GM18873 (cell line): ENCODE results near the gene TFCP2L1.

ENCODE experiments used
- ATAC-seq: cut with Tn5 transposase; IDR thresholded peaks from one replicate; pipeline ENCODE4 v1.9.1; 2021; ENCODE audit warnings: mild to moderate bottlenecking, moderate library complexity, moderate number of reproducible peaks; ENCODE audit not compliant: unreplicated experiment, low FRiP score

The TFCP2L1 gene

DNA sequence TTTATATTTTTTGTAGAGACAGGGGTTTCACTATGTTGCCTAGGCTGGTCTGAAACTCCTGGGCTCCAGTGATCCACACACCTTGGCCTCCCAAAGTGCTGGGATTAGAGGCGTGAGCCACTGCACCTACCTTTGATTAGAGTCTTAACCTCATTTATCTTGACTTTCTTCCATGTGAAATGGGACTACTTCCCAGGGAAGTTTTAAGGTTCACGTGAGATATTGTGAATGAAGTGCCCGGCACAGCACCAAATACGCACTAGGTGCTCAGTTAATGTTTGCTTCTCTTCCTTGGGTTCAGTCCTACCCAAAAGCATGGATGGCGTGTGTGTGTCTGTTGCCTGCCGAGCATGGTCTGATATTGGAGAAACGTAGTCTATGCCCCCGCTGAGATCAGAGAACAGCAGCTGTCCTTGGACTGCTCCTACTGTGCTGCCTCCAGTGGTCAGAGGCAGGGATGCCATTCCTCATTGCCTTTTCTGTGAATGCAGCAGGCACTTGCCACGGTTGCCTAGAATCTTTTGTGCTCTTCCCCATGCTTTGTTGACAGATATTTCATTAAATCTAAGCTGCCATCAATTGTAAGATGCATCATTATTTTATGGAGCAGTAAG is 12.3 kb upstream of the TFCP2L1 start:
- no peak for ATAC-seq

DNA sequence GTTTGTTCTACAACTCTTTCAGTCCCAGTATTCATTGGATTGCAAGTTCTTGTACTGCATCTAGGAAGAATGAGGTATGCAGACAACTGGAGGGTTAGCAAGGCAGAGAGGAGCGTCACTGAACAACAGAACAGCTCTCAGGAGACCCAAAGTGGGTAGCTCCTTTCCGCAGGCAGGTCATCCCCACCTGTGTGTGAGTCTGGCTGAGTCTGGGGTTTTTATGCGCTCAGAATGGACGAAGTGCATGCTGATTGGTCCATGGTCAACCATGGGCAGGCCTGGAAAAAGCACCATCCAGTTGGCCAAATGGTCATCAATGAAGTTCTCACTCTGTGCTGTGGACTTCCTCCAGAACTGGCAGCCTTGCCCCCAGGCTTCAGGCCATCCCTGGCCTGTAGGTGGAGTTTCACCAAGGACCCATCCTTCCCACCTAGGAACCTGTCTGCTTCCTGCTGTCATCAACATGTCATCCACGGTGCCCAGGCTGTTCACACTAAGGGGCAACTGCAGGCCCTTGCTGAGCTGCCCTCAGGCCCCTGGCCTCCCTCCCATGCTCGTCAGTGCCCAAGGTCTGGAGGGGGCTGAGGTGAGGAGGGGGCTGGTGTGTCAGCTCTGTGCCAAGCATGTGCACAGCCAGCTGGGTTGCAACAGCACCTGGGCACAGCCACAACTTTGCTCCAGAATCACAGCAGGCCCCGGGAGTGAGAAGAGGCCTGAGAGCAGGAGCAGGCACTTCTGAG is 11.1 kb upstream of the TFCP2L1 start:
- ATAC-seq = no peak

DNA sequence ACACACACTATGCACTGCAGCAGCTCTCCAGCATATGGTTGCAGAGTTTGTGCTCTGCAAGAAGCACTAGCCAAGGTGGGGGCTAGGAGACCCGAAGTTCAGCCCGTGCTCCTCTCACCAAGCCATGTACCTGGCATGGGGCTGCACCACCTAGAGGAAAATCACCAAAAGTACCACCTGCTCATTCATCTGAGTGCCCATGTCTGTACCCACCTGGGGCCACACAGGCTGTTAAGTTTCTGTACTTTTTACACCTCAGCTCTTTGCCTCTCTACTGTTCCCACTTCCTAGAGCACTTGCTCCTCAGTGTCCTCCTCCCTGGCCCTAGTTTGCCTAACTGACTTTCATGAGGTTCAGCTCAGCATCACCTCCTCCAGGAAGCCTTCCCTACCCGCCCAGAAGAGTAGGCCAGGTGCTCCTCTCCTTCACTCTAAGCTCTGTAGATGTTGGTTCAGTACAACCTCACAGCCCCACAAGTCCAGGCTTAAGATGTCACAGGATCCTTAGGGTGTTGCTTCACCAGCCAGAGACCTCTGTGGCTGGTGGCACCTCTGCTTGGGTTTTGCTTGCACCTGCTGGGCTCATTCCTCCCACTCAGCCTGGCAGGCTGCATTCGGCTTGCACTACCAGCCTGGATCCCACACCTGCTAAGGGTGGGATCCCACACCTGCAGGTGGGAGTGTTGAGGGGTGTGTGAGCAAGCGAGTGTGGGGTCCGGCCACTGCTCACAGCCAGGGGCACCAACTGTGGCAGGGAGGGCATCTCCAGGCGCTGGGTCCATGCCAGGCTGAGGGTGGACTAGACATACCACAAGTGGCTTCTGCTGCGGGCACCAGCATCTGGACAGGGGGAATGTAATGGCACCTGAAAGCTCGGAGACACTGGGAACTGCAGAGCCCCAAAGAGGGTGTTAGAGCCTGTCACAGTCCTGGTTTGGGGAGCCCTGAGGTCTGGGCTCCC is 10.2 kb upstream of the TFCP2L1 start:
- ATAC-seq = no peak

DNA sequence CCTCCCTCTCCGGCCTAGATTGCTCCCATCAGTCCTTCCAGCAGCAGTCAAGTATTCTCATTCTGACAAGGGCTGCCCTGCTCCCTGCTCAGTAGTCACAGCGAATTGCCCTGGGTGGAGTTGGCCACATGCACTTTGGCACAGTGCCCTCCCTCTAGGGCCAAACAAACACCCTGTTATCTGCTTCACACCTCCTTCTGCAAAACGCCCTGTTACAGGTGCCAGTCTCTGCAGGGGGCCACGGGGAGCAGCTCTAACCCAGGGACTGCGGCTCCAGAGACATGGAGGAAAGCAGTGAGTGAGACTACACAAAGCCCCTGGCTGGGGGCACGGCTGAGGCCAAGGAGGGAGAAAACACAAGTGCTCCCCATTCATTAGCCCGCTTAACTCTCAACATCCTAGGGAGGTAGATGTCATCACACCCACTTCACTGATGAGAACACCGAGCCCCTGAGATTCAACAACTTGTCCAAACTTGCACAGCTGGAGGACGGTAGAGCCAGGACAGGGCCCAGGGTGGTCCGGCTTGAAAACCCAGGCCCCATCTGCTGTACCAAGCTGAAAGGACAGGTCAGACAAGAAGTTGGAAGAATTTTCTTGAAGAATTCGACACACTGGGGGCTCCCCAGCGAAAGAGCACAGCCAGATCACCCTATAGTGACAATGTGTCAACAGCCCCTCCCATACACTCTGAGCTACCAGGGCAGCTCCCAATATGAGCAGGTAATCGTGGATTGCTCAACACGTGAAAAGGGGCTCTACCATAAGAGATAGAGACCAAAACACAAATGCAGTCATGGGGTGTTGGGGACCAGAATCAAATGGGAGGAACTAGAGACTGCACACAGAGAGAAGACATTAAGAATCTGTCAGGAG is 8.7 kb upstream of the TFCP2L1 start:
- no peak for ATAC-seq

DNA sequence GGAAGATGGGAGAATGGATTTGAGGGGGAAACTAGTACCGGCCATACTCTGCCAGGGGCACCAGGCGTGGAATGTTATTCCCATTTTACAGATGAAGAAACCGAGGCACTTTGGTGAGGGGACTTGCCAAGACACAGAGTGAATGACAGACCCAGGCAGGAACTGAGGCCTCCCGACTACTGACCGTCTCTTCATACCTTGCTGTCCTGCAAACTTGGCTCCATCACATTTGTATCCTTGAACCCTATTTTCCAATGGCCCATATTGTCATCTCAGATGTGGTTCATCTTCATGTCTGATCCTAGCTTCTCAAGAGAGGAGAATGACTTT is 6.2 kb upstream of the TFCP2L1 start:
- ATAC-seq = no peak

GRCh38 chr2:121289271-121289670 is 4.3 kb upstream of the TFCP2L1 start:
- no peak for ATAC-seq

DNA sequence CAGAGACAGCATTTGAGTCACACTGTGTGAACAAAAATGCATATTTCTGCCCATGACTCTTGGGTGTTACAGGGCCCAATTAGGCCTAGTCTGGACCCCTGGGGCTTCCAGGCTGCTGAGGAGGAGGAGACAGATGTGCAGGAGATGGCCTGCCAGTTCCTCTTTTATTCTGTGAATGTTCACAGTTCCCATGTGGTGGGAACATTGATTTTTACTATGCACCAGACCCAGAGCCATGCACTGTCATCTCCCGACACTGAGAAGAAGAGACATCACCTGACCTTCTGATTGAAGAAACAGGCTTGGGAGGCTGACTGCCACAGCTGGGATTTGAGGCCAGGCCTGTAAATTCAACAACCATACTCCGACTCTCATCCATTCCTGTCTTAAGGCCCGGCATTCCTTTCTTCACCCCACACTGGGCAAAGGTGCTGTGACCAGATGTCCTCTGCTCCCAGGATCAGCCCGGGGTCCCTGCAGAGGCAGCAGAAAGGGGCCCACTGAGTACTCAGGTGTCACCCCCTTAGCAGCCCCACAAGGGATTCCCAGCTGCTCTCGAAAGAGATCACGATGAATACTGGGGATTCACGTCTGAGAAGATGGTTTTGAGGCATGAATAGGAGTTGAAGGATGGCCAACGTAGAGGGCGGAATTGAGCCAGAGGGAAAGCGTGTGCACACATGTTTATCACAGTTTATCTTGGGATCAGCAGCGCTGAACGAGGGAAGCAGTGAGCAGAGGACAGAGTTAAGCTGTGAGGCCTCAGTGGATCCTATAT is 3.6 kb upstream of the TFCP2L1 start:
- no peak for ATAC-seq

DNA sequence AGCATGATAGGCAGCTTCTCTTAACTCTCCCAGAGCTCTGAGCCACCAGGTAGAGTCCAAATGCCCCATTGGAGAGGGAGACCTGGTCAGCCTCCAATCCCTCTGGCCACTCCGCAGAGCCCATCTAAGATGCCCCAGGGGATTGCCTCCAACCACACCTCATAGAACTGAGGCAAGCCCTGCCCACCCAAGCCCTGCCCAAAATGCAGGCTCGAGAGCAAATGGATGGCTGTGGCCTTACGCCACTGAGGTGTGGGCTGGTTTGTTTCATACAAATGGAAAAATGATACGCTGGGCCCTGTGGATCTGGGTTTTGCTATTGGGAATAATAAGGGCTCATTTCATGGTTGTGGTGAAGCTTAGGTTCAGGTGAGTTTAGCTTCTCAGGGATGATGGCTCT is 3.0 kb upstream of the TFCP2L1 start:
- no peak for ATAC-seq

DNA sequence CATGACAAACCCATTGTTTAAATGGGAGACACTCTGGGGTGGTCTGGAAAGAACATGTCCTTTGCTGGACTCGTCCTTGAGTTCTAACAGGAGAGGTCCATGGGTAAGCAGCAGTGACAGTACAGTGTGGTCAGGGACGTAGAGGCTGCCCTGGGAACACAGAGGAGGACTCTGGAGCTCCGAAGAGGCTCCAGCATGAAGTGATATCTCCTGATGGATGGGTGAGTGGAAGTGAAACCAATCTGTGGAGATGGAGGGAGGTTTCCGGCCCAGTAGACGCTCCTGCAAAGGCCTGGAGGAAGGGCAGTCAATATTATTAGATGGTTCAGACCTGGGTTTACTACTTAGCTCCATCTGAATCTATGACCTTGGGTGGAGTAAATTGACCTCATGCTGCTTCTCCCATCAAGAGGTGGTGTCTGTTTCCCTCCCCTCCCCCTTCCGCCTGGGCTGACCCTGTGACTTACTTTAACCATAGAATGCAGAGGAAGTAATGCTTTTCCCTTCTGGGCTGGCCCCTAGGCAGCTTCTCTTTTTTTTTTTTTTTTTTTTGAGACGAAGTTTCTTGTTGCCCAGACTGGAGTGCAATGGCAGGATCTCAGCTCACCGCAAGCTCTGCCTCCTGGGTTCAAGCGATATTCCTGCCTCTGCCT is 2.3 kb upstream of the TFCP2L1 start:
- ATAC-seq = no peak

DNA sequence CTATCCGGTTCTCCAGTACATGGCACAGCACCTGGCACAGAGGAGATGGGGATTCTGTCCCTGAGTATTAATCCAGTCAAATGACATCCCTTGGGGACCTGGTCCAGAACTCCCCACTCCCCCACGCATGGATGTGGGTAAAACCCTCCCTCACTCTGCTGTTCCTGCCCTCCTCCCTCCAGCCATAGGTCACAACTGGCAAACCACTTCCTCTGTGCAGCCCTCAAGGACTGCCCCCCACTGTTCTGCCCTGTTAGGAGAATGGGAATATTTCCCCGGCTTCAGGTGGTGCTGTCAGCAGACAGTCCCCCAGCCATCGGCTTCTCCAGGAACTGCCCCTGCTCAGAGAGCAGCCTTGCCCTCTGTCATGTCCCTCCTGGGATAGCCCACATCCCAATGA is 1.5 kb upstream of the TFCP2L1 start:
- ATAC-seq = no peak

DNA sequence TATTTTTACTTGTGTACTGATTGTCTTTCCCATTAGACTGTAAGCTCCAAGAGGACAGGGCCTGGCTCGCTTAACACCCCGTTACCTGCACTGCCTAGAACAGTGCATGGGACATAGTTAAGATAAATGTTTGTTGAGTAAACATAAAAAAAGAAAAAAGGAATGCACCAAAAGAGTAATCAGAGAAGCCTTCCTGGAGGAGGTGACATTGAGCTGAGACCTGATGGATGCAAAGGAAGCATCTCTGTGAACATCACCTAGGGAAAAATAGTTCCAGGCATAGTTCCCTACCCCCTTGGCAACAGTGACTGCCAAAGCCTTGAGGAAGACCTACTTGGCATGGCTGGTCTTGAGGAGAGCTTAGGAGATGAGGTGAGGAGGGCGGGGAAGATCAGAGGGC is 924 bp upstream of the TFCP2L1 start:
- ATAC-seq = no peak

GRCh38 chr2:121283670-121284462 is 1.1 kb downstream of the TFCP2L1 start:
- ATAC-seq = no peak

DNA sequence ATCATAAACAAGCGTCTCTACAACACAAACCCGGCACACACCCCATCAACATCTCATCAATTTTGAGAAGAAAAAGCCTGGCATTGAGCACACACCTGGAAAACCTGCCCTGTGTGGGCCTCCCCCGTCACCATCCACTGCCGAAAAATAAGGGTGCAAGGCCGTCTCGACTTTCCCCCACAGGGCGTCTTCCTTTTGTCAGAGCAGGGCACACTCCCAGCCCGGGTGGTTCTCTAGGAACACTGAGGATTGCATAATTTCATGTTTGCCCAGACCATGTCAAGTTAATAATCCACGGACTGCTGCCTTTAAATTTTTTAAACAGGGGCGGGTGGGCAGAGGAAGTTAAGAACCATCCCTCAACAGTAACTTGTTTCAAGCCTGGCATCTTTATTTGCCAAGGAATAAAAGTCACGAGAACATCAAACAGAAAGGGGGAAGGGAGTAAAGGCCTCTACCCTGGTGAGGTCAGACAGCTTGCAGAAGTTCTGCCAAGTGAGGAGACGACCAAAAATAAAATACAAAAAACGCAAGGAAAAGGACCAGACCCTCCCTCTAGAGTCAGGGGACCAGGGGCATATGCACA is 2.1 kb downstream of the TFCP2L1 start:
- ATAC-seq = no peak

DNA sequence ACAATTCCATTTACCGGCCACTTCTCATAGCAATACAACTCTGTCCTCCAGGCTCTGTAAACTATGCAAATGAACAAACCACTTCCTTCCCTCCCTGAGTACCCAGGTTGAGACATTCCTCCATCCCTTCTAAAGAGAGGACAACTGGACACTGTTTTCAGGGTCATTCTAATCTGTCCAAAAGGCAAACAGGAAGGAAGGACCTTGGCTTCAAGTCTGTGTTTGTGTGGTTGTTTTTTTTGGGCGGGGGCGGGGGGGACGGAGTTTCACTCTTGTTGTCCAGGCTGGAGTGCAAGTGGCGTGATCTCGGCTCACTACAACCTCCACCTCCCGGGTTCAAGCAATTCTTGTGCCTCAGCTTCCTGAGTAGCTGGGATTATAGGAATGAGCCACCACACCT is 3.3 kb downstream of the TFCP2L1 start:
- no peak for ATAC-seq

- ATAC-seq = no peak
These were observed 3.9 kb downstream of the TFCP2L1 start for GRCh38 chr2:121281107-121281506.

DNA sequence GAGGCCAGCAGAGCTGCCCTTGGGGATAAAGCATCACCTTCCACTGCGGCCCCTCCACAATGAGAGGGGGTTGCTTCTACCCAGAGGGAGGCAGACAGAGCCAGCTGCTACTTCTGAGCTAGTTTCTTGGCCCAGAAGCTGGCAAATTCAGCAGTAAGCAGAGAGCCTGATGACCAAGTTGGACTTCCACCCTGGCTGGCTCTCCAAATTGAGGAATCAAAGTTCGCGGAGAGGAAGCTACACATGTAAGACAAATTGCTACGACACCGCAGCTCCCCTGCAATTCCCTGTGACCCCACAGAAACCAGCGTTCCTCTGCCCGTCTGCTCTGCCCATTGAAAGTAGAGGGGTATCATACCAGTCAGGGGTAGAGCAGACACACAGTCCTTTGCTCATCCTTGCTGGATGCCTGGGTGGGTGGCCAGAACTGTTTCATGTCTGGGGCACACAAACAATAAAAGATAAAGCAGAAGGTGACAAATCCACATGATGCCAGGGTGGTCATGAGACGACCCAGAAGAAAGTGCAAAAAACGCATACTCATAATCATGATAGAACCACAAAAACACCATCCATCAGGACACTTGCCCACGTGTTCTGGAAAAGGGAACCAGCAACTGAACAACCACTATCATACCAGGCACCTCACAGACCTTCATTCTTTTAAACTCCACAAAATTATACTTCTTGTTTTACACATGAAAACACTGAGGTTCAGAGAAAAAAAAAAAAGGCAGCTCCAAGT is 5.4 kb downstream of the TFCP2L1 start:
- ATAC-seq = no peak

DNA sequence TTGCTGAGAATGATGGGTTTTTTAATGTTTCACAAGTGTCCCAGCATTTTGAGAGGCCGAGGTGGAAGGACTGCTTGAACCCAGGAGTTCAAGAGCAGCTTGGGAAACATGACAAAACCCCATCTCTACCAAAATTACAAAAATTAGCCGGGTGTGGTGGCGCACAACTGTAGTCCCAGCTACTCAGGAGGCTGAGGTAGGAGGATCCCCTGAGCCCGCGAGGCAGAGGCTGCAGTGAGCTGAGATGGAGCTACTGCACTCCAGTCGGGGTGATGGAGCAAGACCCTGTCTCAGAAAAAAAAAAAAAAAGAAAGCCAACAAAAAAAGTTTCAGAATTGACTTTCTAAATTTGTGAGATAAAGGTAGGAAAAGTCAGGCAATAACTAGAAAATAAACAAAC is 8.7 kb downstream of the TFCP2L1 start:
- no peak for ATAC-seq
